Measurements from ENCODE around the gene UQCC5. TPM values are rescaled to one million over a fixed set of nuclear protein-coding genes. Genes with fewer than 3 reads are reported as not detected.

The UQCC5 gene
- total and polyA plus RNA-seq, 10 donors, result 2.7 to 41.5 (median 12.0) TPM

DNA sequence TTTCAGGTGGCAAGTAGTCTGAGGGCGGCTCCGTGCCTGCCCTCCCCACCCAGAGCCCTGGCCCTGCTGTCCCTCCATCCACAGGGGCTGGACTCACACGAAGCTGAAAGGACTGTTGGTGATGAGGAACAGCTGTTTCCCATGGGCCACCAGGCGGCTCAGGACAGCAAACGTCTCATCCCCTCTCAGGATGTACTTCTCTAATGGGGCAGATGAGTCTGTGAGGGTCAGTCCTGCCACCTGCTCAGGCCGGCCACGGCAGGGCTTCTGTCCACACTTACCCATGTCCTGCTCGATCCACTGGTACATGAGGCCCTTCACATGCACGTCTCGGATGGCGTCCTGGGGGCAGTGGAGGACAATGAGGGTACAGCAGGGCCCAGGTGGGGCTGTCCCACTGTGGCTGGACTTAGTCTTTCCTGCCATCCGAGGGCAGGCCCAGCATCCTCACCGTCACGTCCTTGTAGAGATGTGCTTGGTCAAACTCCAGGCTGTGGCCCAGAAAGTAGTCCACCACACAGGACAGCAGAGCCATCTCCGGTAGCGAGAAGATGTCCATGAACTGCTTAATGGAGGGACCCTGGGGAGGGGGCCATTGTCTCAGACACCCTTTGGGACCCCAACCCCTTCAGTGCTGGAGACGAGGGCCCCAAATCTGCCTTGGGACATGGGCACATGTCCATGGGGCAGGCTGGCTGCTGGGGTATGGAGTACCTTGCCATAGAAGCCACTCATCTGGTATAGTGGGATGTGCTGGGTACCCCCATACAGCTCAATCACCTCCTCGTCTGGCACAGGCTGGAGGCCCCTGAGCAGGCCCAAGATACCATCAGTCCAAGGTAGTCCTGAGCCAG, 8.4 kb upstream of the UQCC5 start:
- intact Hi-C loops (cut with DNase I; ENCODE audit: low total_unique reads), result no loop called here

DNA sequence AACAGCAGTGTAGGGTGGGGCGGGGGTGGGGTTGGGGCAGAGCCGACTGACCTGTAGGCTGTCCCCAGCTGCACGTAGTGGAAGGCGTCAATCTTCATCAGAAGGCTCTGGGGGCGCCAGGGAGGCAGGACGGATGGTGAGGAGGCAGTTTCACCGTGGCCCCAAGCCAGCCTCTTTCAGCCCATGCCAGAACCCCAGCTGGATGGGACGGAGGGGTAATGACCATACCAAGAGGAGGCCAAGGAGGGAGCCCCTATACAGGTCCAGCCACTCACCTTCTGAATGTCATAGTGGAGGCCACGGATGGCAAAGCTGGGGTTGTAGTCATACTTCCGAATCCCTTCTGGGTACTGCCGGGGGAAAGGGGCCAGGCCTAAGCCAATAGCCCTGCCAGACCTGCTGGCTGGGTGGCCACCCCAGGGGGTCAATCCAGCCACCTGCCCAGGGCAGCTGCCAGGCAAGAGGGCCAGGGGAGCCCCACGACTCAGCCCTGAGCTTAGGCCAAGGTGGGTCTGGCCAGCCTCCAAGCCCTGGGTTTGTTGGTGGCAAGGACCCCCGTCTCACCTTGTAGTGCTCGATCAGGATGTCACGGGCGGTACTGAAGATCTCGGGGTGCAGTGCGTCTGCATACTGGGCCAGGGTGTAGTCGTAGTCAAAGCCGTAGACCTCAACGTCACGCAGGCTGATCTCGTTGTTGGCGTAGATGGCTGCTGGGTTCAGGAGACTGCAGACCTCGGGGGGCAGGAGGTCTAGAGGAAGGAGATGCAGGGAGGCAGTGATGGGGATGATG, 7.6 kb upstream of the UQCC5 start:
- peaks cover 0 to 44% (median 3%) of the 10 kb centered on the region in 6 donors for H3K36me3 ChIP-seq
- DNase-seq, result peak; percentile 67
- peaks cover 0 to 17% (median 5%) of the 10 kb centered on the region in 7 donors for H3K27me3 ChIP-seq (replicated peaks in 1 of 7)
- WGBS, 5 donors, result 86 to 93% (median 89%) methylated on average over 22 to 25 of the region's 25 CpGs
- intact Hi-C loops (cut with DNase I; ENCODE audit: low total_unique reads), result no loop called here
- no peak overlapping the region for H3K4me3 ChIP-seq
- H3K4me1 ChIP-seq, result peaks cover 18 to 80% (median 43%) of the 10 kb centered on the region in 6 donors
- no peaks in the 10 kb centered on the region for H3K9me3 ChIP-seq
- H3K27ac ChIP-seq, result peak overlapping the region in 1 of 8 donors; percentile 10
- TF ChIP-seq, protein P1, sequence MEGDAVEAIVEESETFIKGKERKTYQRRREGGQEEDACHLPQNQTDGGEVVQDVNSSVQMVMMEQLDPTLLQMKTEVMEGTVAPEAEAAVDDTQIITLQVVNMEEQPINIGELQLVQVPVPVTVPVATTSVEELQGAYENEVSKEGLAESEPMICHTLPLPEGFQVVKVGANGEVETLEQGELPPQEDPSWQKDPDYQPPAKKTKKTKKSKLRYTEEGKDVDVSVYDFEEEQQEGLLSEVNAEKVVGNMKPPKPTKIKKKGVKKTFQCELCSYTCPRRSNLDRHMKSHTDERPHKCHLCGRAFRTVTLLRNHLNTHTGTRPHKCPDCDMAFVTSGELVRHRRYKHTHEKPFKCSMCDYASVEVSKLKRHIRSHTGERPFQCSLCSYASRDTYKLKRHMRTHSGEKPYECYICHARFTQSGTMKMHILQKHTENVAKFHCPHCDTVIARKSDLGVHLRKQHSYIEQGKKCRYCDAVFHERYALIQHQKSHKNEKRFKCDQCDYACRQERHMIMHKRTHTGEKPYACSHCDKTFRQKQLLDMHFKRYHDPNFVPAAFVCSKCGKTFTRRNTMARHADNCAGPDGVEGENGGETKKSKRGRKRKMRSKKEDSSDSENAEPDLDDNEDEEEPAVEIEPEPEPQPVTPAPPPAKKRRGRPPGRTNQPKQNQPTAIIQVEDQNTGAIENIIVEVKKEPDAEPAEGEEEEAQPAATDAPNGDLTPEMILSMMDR (IDR thresholded peaks at IDR 0.05 in 8 of 11, conservative IDR thresholded peaks at IDR 0.05 in 3 of 11), result no peak
- TF ChIP-seq POLR2A (IDR thresholded peaks at IDR 0.05), result no peak
- TF ChIP-seq POLR2AphosphoS5 (IDR thresholded peaks at IDR 0.05), result peak in 2 of 3 donors; percentile 27 to 72

More for the DNA sequence above, 8.4 kb upstream of the UQCC5 start:
- Histone ChIP-seq H3K27ac (peak overlapping the region in 1 of 8 donors; percentile 10), H3K9me3 (no peaks in the 10 kb centered on the region), H3K36me3 (peaks cover 0 to 52% (median 7%) of the 10 kb centered on the region in 6 donors), H3K4me1 (peaks cover 17 to 83% (median 44%) of the 10 kb centered on the region in 6 donors), H3K4me3 (no peak overlapping the region), H3K27me3 (replicated peaks in 1 of 7) (peaks cover 0 to 12% (median 2%) of the 10 kb centered on the region in 7 donors)
- TF ChIP-seq POLR2A (IDR thresholded peaks at IDR 0.05) (no peak), POLR2AphosphoS5 (IDR thresholded peaks at IDR 0.05) (peak; percentile 32 to 52 (median 40))
- WGBS, 5 donors, result 81 to 89% (median 85%) methylated on average over 13 to 18 of the region's 18 CpGs
- DNase-seq, result peak; percentile 69

DNA sequence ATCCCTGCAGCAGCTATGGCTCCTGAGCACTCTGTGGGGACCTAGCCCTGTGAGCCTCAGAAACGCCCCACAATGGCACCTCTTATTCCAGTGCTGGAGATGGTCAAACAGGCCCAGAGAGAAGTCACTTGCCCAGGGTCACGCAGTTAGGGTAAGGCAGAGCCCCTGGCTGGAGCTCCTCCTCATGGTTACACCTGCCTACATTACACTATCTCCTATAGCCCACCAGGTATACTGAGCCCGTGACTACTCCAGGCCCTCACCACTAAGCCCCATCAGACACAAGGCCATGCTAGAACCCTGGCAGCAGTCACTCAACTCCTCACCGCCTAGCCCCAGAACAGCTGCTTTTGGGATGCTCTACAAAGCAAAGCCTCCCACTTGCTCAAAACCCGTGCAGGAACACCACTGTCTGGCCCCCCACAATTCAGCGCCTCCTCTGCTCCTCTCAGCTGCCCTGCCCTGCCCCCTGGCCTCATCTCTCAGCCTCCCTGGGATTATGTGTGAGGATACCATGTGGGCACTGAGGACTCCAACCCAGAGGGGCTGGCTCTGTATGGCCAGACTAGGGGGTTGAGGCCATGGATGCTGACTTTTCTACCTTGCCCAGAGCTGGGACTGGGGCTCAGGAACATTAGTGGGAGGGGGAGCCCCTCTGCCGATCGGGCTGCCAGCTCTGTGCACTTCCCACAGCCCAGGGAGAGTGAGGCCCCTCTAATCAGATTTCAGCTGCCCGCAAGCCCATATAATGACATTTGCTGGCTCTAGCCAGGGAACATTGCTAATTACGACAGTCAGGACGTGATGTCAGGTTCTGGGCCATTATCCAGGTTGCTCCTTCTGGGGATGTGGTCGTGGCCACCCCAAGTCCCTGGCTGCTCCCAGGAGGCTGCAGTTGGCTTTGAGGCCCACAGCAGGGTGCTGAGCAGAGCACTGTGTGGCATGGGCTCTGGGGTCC, 6.8 kb upstream of the UQCC5 start:
- H3K27me3 ChIP-seq (replicated peaks in 1 of 7), result peaks cover 0 to 26% (median 5%) of the 10 kb centered on the region in 7 donors
- peak overlapping the region in 2 of 8 donors; percentile 13 to 37 for H3K27ac ChIP-seq
- no peak for TF ChIP-seq POLR2A (IDR thresholded peaks at IDR 0.05)
- TF ChIP-seq POLR2AphosphoS5 (IDR thresholded peaks at IDR 0.05), result peak in 1 of 3 donors; percentile 48
- TF ChIP-seq, protein P1 (IDR thresholded peaks at IDR 0.05 in 8 of 11, conservative IDR thresholded peaks at IDR 0.05 in 3 of 11), result no peak
- intact Hi-C loops (cut with DNase I; ENCODE audit: low total_unique reads), result no loop called here
- WGBS, 5 donors, result 66 to 91% (median 80%) methylated on average over 7 to 12 of the region's 12 CpGs
- H3K36me3 ChIP-seq, result peaks cover 0 to 35% (median 0%) of the 10 kb centered on the region in 6 donors
- H3K9me3 ChIP-seq, result no peaks in the 10 kb centered on the region
- peaks cover 18 to 80% (median 45%) of the 10 kb centered on the region in 6 donors for H3K4me1 ChIP-seq
- no peak for DNase-seq
- H3K4me3 ChIP-seq, result no peak overlapping the region

Measured in spleen (tissue), 11 donors.